Measurements from ENCODE around the gene CCDC33.

CCDC33 gene

DNA sequence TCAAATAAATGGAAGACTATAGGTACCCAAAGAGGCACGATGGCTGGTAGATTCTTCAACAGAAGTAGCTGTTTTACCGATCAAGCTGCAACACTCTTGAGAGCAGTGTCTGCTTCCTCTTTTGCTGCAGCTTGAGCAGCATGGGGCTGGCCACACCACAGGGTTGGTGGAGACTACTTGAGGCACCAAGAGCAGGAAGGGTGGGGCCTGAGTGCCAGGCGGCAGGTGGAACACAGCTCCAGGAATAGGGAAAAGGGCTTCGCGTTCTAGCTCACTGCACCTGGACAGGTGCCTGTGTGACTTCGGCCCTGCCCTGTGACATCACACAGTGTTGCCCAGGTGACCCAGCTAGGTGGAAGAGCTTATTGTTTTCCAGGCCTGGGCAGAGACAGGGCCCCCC, at the start of gene CCDC33:
Gene CCDC33 (plus strand): TSS at position 365 of the 400 bp plus-strand sequence. CDS start 394 bp downstream, outside the sequence.
- Histone ChIP-seq H3K9me3 (ENCODE audit: insufficient read depth, low read depth, low read length) (no peaks in the 10 kb centered on the region), H3K9ac (ENCODE audit: low read depth, low read length) (no peak within 1 kb of the TSS), H3K4me1 (ENCODE audit: insufficient read depth, low read length) (peaks cover 8% of the 10 kb centered on the region; the same call in 1 of the 2 replicates), H3K36me3 (ENCODE audit: insufficient read depth, low read depth, low read length) (no peaks in the 10 kb centered on the region), H3K27ac (ENCODE audit: low read length) (no peak within 1 kb of the TSS), H3K4me3 (ENCODE audit: low read length) (no peak within 1 kb of the TSS), H3K27me3 (ENCODE audit: insufficient read depth, low read length) (peaks cover 21% of the 10 kb centered on the region)

DNA sequence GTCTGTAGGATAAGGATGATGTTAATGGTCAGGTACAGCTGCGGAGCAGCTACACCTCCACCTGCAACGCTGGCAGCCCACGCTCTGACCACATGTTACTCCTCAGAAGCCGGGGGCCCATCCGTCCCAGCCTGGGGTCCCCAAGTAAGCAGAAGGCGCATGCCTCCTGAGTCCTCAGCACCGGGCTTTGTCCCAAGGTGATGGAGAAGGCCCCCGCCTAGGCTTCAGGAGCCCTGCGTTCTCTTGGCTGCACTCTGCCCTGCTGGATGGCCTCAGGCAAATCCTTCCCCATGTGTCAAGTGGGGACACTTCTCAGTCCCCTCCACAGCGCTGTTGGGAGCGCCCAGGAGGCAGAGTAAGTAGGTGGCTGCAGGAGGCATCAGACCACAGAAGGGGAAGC, 47.9 kb upstream of the CCDC33 start:
- no peaks in the 10 kb centered on the region; the same call in 1 of the 2 replicates for H3K36me3 ChIP-seq (ENCODE audit: insufficient read depth, low read depth, low read length)

DNA sequence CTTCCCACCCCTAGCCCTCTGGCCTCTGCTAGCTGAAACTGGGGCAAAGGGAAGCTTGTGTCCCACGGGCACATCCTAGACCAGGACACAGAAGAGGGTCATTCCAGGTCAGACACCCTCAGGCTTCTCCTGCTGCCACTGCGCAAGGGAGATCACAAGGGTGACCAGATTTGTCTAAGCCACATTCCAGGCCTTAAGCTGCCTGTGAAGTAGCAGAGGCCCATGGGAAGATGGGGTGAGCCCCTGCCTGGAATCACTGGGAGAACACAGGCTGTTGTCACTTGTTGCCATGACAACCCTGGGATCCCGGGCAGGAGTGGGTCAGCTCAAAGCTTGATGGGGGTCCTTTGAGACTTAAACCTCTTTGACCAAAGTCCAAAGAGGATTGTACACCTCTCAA, 44.3 kb upstream of the CCDC33 start:
- Histone ChIP-seq H3K36me3 (ENCODE audit: insufficient read depth, low read depth, low read length) (peaks cover 8% of the 10 kb centered on the region), H3K27ac (ENCODE audit: low read length) (no peak overlapping the region), H3K4me1 (ENCODE audit: insufficient read depth, low read length) (no peaks in the 10 kb centered on the region), H3K27me3 (ENCODE audit: insufficient read depth, low read length) (no peaks in the 10 kb centered on the region), H3K9me3 (ENCODE audit: insufficient read depth, low read depth, low read length) (no peaks in the 10 kb centered on the region), H3K9ac (ENCODE audit: low read depth, low read length) (no peak overlapping the region), H3K4me3 (ENCODE audit: low read length) (no peak overlapping the region)

More for the DNA sequence above, 47.9 kb upstream of the CCDC33 start:
- Histone ChIP-seq H3K9me3 (ENCODE audit: insufficient read depth, low read depth, low read length) (no peaks in the 10 kb centered on the region), H3K4me3 (ENCODE audit: low read length) (no peak overlapping the region), H3K4me1 (ENCODE audit: insufficient read depth, low read length) (no peaks in the 10 kb centered on the region), H3K27ac (ENCODE audit: low read length) (no peak overlapping the region), H3K9ac (ENCODE audit: low read depth, low read length) (no peak overlapping the region), H3K27me3 (ENCODE audit: insufficient read depth, low read length) (no peaks in the 10 kb centered on the region)

DNA sequence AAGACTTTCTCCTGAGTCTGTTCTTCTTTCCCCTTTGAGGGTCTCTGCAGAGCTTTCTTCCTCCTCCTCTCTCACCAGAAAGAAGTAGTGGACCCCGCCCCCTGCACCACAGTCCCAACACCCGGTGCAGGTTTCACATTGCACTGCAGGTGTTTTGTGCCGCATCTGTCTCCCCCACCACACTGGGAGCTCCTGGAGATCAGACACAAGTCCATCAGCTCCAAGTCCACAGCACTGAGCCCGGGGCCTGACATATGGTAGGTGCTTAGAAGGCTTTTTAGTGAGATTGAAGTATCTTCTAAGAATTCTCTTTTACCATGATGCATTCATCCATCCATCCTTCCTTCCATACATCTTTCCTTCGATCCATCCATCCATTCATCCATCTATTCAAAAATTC, 43.4 kb upstream of the CCDC33 start:
- H3K9ac ChIP-seq (ENCODE audit: low read depth, low read length): no peak overlapping the region
- H3K27me3 ChIP-seq (ENCODE audit: insufficient read depth, low read length): no peaks in the 10 kb centered on the region
- H3K4me3 ChIP-seq (ENCODE audit: low read length): no peak overlapping the region
- H3K36me3 ChIP-seq (ENCODE audit: insufficient read depth, low read depth, low read length): peaks cover 8% of the 10 kb centered on the region
- no peaks in the 10 kb centered on the region for H3K4me1 ChIP-seq (ENCODE audit: insufficient read depth, low read length)
- no peak overlapping the region for H3K27ac ChIP-seq (ENCODE audit: low read length)
- no peaks in the 10 kb centered on the region for H3K9me3 ChIP-seq (ENCODE audit: insufficient read depth, low read depth, low read length)

DNA sequence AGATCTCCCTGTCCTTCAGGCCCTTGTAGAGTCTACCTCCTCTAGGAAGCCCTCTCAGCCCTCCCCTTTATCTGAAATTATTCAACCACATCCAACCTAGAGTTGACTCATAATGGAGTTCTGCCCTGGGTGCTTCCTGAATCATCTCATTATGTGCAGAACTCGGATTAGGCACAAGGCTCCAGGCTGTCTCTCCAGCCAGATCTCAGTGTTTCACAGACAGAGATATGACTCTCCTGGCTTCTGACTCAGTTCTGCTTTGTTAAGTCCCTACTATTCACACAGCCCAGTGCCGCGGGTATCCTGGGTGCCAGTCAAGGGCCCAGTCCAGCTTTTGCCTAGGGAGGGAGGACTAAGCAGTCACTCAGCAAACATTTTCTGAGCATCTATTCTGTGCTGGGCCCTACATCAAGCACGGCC, 42.8 kb upstream of the CCDC33 start:
- Histone ChIP-seq H3K27me3 (ENCODE audit: insufficient read depth, low read length) (no peaks in the 10 kb centered on the region), H3K36me3 (ENCODE audit: insufficient read depth, low read depth, low read length) (peaks cover 8% of the 10 kb centered on the region), H3K4me1 (ENCODE audit: insufficient read depth, low read length) (no peaks in the 10 kb centered on the region), H3K9ac (ENCODE audit: low read depth, low read length) (no peak overlapping the region), H3K4me3 (ENCODE audit: low read length) (no peak overlapping the region), H3K9me3 (ENCODE audit: insufficient read depth, low read depth, low read length) (no peaks in the 10 kb centered on the region), H3K27ac (ENCODE audit: low read length) (no peak overlapping the region)

DNA sequence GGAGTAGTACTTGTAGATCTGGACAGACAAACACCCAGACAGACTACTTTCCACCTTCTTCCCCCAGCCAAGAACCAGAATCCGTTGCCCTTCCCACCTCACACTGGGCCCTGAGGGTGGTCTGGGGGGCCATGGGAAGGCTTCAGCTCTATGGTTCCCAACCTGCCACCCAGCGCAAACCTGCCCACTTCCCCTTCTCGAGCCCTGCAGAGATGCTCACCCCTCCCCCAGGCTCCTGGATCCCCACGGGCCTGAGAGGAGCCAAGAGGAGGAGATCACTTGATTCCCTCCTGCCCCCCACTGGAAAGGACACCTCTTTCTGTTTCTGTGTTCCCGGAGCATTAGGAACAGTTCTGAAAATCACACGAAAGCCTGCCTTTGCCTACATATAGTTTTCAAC, 42.2 kb upstream of the CCDC33 start:
- H3K4me3 ChIP-seq (ENCODE audit: low read length): no peak overlapping the region
- H3K9me3 ChIP-seq (ENCODE audit: insufficient read depth, low read depth, low read length): no peaks in the 10 kb centered on the region
- H3K27ac ChIP-seq (ENCODE audit: low read length): no peak overlapping the region
- no peaks in the 10 kb centered on the region for H3K4me1 ChIP-seq (ENCODE audit: insufficient read depth, low read length)
- H3K36me3 ChIP-seq (ENCODE audit: insufficient read depth, low read depth, low read length): peaks cover 8% of the 10 kb centered on the region
- no peak overlapping the region for H3K9ac ChIP-seq (ENCODE audit: low read depth, low read length)
- no peaks in the 10 kb centered on the region for H3K27me3 ChIP-seq (ENCODE audit: insufficient read depth, low read length)

DNA sequence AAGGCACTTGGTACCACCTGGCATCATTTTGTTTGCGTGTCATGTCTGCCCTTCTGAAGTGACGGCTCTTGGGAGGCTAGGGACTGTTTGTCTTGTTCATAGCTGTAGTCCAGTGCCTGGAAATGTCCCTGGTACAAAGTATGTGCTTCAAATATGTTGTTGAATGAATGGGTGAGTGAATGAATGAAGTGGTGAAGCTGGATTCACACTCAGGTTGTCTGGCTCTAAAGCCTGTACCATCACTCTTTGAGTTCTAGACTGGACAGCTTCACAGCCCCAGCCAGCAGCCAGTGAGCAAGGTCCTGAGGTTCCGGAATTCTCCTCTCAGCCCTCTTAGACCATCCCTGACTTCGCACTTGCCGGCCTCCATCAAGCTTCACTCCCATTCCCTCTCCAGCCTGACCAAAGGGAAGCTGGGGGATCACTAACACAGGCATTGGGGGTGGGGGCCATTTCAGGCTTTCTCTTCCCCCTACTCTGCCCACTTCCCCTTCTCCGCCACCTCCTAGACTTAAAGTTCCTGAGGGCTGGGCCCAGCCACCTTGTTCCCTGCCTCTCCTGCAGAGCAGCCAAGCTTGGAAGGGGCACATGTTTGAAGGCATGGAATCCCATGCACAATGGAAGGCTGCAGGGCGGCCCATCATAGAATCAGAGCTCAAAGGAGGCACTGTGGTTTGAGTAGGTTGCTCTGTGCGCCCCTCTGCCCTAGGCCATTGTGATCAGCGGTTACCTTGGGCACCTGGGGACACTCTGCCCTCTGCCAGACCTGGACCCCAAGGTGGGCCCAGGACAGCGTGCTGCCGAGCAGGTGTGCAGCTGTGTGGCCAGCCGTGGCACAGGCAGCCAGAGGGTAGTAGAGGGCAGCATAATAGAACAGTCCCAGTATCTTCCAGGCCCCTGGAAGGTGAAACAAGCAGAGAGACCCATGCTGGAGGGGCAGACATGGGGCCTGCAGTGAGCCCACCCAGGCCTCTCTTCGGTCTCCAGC, 41.3 kb upstream of the CCDC33 start:
- Histone ChIP-seq H3K9ac (ENCODE audit: low read depth, low read length) (no peak overlapping the region), H3K9me3 (ENCODE audit: insufficient read depth, low read depth, low read length) (no peaks in the 10 kb centered on the region), H3K4me1 (ENCODE audit: insufficient read depth, low read length) (no peaks in the 10 kb centered on the region), H3K4me3 (ENCODE audit: low read length) (no peak overlapping the region), H3K36me3 (ENCODE audit: insufficient read depth, low read depth, low read length) (peaks cover 8% of the 10 kb centered on the region), H3K27ac (ENCODE audit: low read length) (no peak overlapping the region), H3K27me3 (ENCODE audit: insufficient read depth, low read length) (no peaks in the 10 kb centered on the region)

DNA sequence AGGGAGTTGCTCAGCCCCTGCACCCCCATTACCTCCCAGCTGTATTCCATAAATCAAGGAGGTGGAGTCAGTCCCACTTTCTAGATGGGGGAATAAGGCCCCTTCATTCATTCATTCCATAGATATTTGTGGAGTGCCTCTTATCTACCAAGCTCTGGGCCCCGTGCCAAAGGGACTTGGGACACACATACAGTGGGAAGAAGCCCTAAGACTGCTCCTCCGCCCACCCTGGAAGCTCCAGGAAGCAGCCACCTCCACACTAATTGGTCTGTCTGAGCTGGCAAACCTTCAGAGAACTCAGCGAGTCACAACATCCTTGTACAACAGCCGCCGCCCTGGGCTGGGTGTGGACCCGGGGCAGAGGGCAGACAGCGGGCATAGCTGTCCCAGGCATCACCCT, 40.0 kb upstream of the CCDC33 start:
- Histone ChIP-seq H3K4me3 (ENCODE audit: low read length) (no peak overlapping the region), H3K9ac (ENCODE audit: low read depth, low read length) (no peak overlapping the region), H3K9me3 (ENCODE audit: insufficient read depth, low read depth, low read length) (no peaks in the 10 kb centered on the region), H3K27me3 (ENCODE audit: insufficient read depth, low read length) (no peaks in the 10 kb centered on the region), H3K36me3 (ENCODE audit: insufficient read depth, low read depth, low read length) (peaks cover 8% of the 10 kb centered on the region), H3K27ac (ENCODE audit: low read length) (no peak overlapping the region), H3K4me1 (ENCODE audit: insufficient read depth, low read length) (peaks cover 4% of the 10 kb centered on the region; the same call in 1 of the 2 replicates)

DNA sequence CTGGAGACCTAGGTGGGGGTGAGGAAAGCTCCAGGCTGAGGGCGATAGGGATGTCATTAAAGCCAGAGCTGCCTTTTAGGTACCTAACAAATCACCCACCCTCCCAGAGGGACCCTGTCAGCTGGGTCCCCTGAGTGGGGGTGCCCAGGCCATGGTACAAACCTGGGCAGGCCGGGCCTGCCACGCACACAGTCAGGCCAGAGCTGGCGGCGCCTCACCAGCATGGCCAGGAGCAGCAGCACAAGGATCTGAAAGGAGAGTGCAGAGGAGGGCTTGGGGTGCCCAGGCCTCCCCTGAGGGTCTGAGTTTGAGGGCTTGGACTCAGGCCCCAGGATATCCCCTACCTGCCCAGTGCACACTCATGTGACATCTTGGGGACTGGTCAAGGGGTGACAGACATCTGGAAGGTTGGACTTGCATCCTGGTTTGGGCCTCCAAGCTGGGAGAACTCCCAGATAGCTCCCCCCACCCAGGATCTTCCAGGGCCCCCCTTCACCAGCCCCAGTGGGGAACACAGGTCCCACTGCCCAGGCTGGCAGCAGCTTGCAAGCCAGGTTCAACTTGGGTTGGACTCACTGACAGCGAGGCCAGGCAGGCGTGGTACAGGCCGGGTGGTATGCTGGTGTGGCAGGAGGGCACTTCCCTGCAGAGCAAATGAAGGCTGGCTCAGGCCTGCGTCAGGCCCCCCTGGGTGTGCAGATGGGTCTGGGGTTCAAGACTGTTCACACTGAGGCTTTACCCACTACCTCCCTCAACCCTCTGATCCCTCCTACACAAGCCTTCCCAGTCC, 38.8 kb upstream of the CCDC33 start:
- H3K27ac ChIP-seq (ENCODE audit: low read length): no peak overlapping the region
- peaks cover 15% of the 10 kb centered on the region; the same call in 1 of the 2 replicates for H3K4me1 ChIP-seq (ENCODE audit: insufficient read depth, low read length)
- peaks cover 8% of the 10 kb centered on the region for H3K36me3 ChIP-seq (ENCODE audit: insufficient read depth, low read depth, low read length)
- no peaks in the 10 kb centered on the region for H3K9me3 ChIP-seq (ENCODE audit: insufficient read depth, low read depth, low read length)
- no peak overlapping the region for H3K9ac ChIP-seq (ENCODE audit: low read depth, low read length)
- H3K4me3 ChIP-seq (ENCODE audit: low read length): no peak overlapping the region
- H3K27me3 ChIP-seq (ENCODE audit: insufficient read depth, low read length): no peaks in the 10 kb centered on the region

DNA sequence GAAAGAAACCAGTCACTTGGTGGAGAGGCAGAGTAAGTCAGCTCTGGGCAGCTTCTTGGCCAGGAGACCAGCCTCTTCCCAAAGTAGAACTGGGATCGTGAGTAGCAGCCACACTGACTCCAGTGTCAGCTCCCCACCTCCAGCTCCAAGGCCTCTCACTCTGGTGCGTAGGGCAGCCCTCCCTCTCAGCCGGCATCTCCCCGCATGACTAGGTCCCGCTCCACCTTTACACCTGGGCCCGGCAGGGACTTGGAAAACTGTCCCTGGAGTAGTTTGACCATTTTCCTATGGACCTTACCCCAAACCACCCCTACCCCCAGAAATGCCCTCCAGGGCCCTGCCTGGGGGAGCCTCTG, 36.9 kb upstream of the CCDC33 start:
- Histone ChIP-seq H3K9ac (ENCODE audit: low read depth, low read length) (no peak overlapping the region), H3K27me3 (ENCODE audit: insufficient read depth, low read length) (no peaks in the 10 kb centered on the region), H3K9me3 (ENCODE audit: insufficient read depth, low read depth, low read length) (no peaks in the 10 kb centered on the region), H3K27ac (ENCODE audit: low read length) (no peak overlapping the region), H3K4me1 (ENCODE audit: insufficient read depth, low read length) (peaks cover 24% of the 10 kb centered on the region), H3K4me3 (ENCODE audit: low read length) (no peak overlapping the region), H3K36me3 (ENCODE audit: insufficient read depth, low read depth, low read length) (peaks cover 6% of the 10 kb centered on the region; the same call in 1 of the 2 replicates)

DNA sequence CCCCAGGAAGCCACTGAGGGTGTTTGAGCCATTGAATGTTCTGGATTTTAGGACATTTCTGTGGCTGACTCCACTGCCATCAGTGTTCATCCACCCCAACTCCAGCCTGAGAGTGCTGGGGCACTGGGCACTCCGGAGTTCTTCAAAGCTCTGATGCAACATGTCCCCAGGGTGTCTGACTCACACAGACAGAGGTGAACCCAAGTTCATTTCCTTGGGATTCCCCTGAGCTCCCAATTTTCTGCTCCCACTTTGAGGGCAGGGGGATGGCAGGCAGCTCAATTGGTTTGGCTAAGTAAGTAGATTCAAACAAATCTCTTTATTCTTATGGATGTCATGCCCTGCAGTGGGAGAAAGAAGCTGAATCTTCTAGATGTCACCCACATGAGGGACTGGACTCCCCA, 35.7 kb upstream of the CCDC33 start:
- H3K27ac ChIP-seq (ENCODE audit: low read length): no peak overlapping the region
- no peaks in the 10 kb centered on the region for H3K36me3 ChIP-seq (ENCODE audit: insufficient read depth, low read depth, low read length)
- H3K4me1 ChIP-seq (ENCODE audit: insufficient read depth, low read length): peaks cover 27% of the 10 kb centered on the region
- no peaks in the 10 kb centered on the region for H3K9me3 ChIP-seq (ENCODE audit: insufficient read depth, low read depth, low read length)
- no peak overlapping the region; the same call in 1 of the 2 replicates for H3K4me3 ChIP-seq (ENCODE audit: low read length)
- H3K9ac ChIP-seq (ENCODE audit: low read depth, low read length): no peak overlapping the region
- H3K27me3 ChIP-seq (ENCODE audit: insufficient read depth, low read length): 0 out of 2 replicates have a peak, but pooled peaks cover 6% of the 10 kb centered on the region

Measured in iPS-20b (cell line).